ENCODE measurements around the gene KRTAP4-3. TPM values are rescaled to one million over a fixed set of nuclear protein-coding genes. Genes with fewer than 3 reads are reported as not detected.

KRTAP4-3 gene
- not detected for total RNA-seq
- not detected for polyA plus RNA-seq
- long read RNA-seq, donor 1: 0 reads
- long read RNA-seq, donor 2: 0 reads

- Histone ChIP-seq H3K4me1 (no peaks in the 10 kb centered on the region), H3K4me3 (no peak within 1 kb of the TSS), H3K36me3 (ENCODE audit: insufficient read depth in 1 of 2, low read depth in 1 of 2) (no peaks in the 10 kb centered on the region), H3K27me3 (ENCODE audit: insufficient read depth in 3 of 3, low read length in 2 of 3) (peaks cover 0 to 2% (median 0%) of the 10 kb centered on the region in 3 donors), H3K27ac (no peak within 1 kb of the TSS), H3K9me3 (no peaks in the 10 kb centered on the region)
- 67 to 76% (median 73%) methylated on average over 1 of the region's 1 CpG for whole genome bisulfite sequencing, 3 donors
- intact Hi-C loops (cut with DNase I): no loop called here
- DNase-seq: no peak
- ATAC-seq: no peak
- TF ChIP-seq, protein P1, sequence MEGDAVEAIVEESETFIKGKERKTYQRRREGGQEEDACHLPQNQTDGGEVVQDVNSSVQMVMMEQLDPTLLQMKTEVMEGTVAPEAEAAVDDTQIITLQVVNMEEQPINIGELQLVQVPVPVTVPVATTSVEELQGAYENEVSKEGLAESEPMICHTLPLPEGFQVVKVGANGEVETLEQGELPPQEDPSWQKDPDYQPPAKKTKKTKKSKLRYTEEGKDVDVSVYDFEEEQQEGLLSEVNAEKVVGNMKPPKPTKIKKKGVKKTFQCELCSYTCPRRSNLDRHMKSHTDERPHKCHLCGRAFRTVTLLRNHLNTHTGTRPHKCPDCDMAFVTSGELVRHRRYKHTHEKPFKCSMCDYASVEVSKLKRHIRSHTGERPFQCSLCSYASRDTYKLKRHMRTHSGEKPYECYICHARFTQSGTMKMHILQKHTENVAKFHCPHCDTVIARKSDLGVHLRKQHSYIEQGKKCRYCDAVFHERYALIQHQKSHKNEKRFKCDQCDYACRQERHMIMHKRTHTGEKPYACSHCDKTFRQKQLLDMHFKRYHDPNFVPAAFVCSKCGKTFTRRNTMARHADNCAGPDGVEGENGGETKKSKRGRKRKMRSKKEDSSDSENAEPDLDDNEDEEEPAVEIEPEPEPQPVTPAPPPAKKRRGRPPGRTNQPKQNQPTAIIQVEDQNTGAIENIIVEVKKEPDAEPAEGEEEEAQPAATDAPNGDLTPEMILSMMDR (IDR thresholded peaks at IDR 0.05): no peak
Measured at GRCh38 chr17:41168121-41168520, at the start of gene KRTAP4-3. TSS of gene KRTAP4-3 (minus strand) at chr17:41168221. CDS start at chr17:41168172, 49 bp downstream.

DNA sequence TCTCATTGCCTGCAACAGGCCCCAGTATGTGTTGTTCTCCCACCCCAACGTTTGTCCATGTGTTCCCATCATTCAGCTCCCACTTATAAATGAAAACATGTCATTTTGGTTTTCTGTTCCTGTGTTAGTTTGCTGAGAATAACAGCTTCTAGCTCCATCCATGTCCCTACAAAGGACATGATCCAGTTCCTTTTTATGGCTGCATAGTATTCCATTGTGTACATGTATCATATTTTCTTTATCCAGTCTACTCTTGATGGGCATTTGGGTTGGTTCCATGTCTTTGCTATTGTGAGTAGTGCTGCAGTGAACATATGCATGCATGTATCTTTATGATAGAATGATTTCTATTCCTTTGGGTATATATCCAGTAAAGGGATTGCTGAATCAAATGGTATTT is 47.7 kb upstream of the KRTAP4-3 start:
- Histone ChIP-seq H3K4me3 (no peak overlapping the region), H3K36me3 (ENCODE audit: insufficient read depth in 1 of 2, low read depth in 1 of 2) (no peaks in the 10 kb centered on the region), H3K27me3 (ENCODE audit: insufficient read depth in 3 of 3, low read length in 2 of 3) (peaks cover 0 to 6% (median 0%) of the 10 kb centered on the region in 3 donors), H3K27ac (no peak overlapping the region), H3K9me3 (no peaks in the 10 kb centered on the region), H3K4me1 (no peaks in the 10 kb centered on the region)
- DNase-seq (no peak), ATAC-seq (no peak)
- TF ChIP-seq, protein P1 (IDR thresholded peaks at IDR 0.05): no peak
- WGBS, 3 donors: 64 to 76% (median 71%) methylated on average over 1 of the region's 1 CpG
- intact Hi-C loops (cut with DNase I): no loop called here

GRCh38 chr17:41212524-41213169 is 44.6 kb upstream of the KRTAP4-3 start:
- 30 to 38% (median 35%) methylated on average over 7 of the region's 7 CpGs for WGBS, 3 donors
- Histone ChIP-seq H3K27ac (no peak overlapping the region), H3K4me3 (no peak overlapping the region), H3K9me3 (no peaks in the 10 kb centered on the region), H3K27me3 (ENCODE audit: insufficient read depth in 3 of 3, low read length in 2 of 3) (peaks cover 0 to 8% (median 0%) of the 10 kb centered on the region in 3 donors), H3K36me3 (ENCODE audit: insufficient read depth in 1 of 2, low read depth in 1 of 2) (no peaks in the 10 kb centered on the region), H3K4me1 (no peaks in the 10 kb centered on the region)
- intact Hi-C loops (cut with DNase I): no loop called here
- TF ChIP-seq, protein P1 (IDR thresholded peaks at IDR 0.05): no peak
- no peak for ATAC-seq
- no peak for DNase-seq

- no peak overlapping the region for H3K27ac ChIP-seq
- H3K4me1 ChIP-seq: no peaks in the 10 kb centered on the region
- H3K9me3 ChIP-seq: no peaks in the 10 kb centered on the region
- DNase-seq (no peak), ATAC-seq (no peak)
- TF ChIP-seq, protein P1 (IDR thresholded peaks at IDR 0.05): no peak
- intact Hi-C loops (cut with DNase I): no loop called here
- H3K4me3 ChIP-seq: no peak overlapping the region
- 8 to 22% (median 12%) methylated on average over 1 of the region's 1 CpG for WGBS, 3 donors
- H3K27me3 ChIP-seq (ENCODE audit: insufficient read depth in 3 of 3, low read length in 2 of 3): peaks cover 0 to 8% (median 0%) of the 10 kb centered on the region in 3 donors
- H3K36me3 ChIP-seq (ENCODE audit: insufficient read depth in 1 of 2, low read depth in 1 of 2): no peaks in the 10 kb centered on the region
Measured at GRCh38 chr17:41211845-41212466, 43.9 kb upstream of the KRTAP4-3 start.
